Renal pelvis (tissue), 4 donors: ENCODE results near the gene KIF9. TPM values are rescaled to one million over a fixed set of nuclear protein-coding genes. Genes with fewer than 3 reads are reported as not detected.
"Not testable (repeated sequence)": the region's sequence is repeated elsewhere in the genome, so short reads cannot be mapped to it uniquely, and the experiment has no call there.

ENCODE experiments used
- DNase-seq: peaks from one replicate; pipeline ENCODE4 v3.0.0-alpha.2; 2013
- polyA plus RNA-seq, 3 donors: library from polyadenylated mRNA; unstranded; fragments of 120-200 nt; gene quantifications; one replicate each; pipeline ENCODE4 v1.2.1, GENCODE V29; 2013; ENCODE audit not compliant: insufficient read length in 3 of 3

The KIF9 gene
- polyA plus RNA-seq, 3 donors, result 24.2 to 24.5 (median 24.4) TPM

GRCh38 chr3:47265725-47266428 is 16.7 kb downstream of the KIF9 start:
- no peak for DNase-seq

- no peak for DNase-seq
These were observed 17.6 kb downstream of the KIF9 start for GRCh38 chr3:47265008-47265407.

- DNase-seq, result no peak
These were observed 21.3 kb downstream of the KIF9 start for GRCh38 chr3:47261301-47261700.

GRCh38 chr3:47260605-47261004 is 22.0 kb downstream of the KIF9 start:
- DNase-seq, result no peak

GRCh38 chr3:47259114-47259513 is 23.5 kb downstream of the KIF9 start:
- no peak for DNase-seq

- DNase-seq, result not testable (repeated sequence)
These were observed 26.3 kb downstream of the KIF9 start for GRCh38 chr3:47256331-47256730.

- no peak for DNase-seq
These were observed 30.9 kb downstream of the KIF9 start for GRCh38 chr3:47251689-47252088.

DNA sequence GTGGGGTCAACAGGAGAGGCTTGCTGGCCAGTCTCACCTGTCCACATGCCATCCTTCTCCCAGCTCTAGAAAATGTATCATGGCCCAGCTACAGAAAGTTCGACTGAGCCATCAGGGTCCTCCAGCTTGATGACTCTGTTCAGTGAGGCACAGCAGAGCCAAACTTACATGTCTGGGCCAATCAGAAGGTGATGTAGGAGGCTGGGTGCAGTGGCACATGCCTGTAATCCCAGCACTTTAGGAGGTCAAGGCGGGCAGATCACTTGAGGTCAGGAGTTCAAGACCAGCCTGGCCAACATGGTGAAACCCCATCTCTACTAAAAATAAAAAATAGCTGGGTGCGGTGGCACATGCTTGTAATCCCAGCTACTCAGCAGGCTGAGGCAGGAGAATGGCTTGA is 31.5 kb downstream of the KIF9 start:
- not testable (repeated sequence) for DNase-seq

GRCh38 chr3:47250309-47251060 is 32.1 kb downstream of the KIF9 start:
- DNase-seq, result peak; percentile 8

GRCh38 chr3:47247131-47248064 is 35.2 kb downstream of the KIF9 start:
- DNase-seq, result no peak

- no peak for DNase-seq
These were observed 37.3 kb downstream of the KIF9 start for GRCh38 chr3:47245271-47245670.

GRCh38 chr3:47244531-47245100 is 38.0 kb downstream of the KIF9 start:
- no peak for DNase-seq

DNA sequence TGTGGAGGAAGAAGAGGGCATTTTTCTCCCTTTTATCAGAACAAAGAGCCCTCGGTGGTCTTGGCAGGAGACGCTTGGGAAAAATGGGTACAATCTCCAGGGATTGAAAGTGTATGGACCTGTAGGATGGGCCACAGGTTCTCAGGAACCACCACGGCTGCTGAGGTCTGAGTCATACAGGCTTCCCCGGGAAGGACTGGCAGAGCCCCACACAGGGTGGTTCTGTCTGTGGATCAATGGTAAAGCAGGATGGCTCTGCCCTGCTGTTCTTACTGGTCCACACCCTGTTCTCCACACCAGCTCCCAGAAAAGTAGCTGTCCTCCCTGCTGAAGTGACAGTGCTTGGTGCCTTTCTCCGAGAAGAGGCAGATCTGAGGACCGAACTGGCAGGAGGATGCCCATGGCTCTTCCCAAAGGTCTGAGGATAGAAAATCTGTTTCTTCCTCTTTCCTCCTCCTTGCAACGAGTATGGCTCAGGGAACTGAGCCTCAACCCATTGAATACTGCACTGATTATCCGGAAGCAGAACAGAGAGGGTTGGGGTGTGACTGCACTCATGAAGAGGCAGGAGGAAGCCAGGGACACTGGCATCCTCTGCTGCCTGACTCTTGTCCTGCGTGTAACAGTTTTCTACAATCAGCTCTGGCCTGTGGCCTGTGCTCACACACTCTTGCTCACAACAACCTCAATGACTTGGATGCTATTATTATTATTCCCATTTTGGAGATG is 39.0 kb downstream of the KIF9 start:
- no peak for DNase-seq

DNA sequence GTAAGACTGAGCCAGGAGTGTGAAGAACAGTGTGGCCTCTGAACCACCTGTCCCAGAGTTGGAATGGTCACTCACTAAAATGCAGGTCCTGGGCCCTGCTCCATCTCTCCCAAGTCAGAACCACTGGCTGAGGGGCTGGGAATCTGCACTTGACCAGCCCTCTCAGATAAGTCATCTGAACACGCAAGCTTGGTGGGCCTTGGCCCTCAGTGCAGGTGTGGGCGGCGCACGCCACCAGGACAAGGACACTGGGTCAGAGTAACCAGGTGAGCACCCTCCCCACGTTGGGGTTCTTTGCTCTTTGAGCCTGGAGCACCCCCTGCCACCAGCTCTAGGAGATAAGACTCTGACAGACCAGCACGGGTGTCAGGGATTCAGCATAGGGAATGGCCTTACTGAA is 42.7 kb downstream of the KIF9 start:
- no peak for DNase-seq

DNA sequence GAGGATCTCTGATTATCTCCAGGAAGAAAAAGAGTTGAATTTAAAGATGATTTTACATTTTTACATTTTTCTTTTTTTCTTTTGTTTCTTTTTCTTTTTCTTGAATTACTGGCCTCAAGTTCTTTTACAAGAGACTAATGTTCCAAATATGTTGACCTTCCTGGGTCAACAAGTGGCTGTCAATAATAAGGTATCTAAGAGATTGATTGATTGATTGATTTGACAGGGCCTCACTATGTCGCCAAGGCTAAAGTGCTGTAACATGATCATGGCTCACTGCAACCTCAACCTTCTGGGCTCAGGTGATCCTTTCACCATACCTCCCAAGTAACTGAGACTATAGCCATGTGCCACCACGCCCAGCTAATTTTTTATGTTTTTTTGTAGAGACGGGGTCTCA is 44.6 kb downstream of the KIF9 start:
- DNase-seq, result no peak

DNA sequence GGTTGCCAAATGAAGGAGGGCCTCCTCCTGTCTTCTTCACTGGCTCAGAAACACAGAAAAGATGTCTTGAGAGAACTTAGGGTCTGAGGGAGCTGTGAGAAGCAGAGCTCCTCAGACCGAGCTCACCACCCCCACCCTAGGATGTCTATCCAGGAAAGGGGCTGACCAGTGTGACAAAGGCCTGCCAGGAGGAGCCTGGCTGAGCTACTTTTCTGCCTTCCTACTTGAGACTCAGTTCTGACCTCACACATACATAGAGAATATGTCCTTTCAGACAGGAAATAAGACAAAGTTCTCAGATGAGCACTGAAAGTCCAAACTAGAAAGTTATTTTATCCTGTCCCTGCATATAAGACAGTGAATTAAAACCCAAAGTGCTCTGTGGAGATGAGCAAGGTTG is 54.5 kb downstream of the KIF9 start:
- no peak for DNase-seq

DNA sequence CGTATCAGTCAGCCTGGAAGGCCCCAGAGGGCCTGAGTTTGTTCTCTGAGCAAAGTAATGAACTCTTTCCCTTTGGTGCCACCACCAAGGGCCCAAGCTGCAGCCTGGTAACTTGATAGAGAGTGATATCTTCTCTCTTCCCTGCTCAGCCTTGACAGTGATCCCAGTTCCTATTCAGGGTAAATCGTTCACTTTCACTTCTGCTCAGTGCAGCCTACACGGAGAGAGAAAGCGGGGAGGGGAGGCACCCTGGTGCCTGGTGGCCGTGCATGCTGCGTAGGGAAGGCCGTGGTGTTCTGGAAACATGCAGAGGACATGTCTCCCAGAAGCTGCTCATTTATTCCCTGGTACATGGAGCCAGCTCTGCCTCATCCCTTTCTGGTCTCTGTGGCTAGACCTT is 54.9 kb downstream of the KIF9 start:
- DNase-seq, result no peak

- DNase-seq, result no peak
These were observed 57.2 kb downstream of the KIF9 start for GRCh38 chr3:47225310-47225906.

GRCh38 chr3:47223755-47224154 is 58.8 kb downstream of the KIF9 start:
- no peak for DNase-seq

- DNase-seq, result no peak
These were observed 60.8 kb downstream of the KIF9 start for GRCh38 chr3:47221798-47222197.

- DNase-seq, result no peak
These were observed 71.7 kb downstream of the KIF9 start for GRCh38 chr3:47210863-47211405.
